Epithelial cell of esophagus (primary cell): ENCODE results near the gene KRT28.
"Not testable (repeated sequence)": the region's sequence is repeated elsewhere in the genome, so short reads cannot be mapped to it uniquely, and the experiment has no call there.

Experiments
- DNase-seq: peaks from one replicate; pipeline ENCODE4 v3.0.0; 2010; ENCODE audit warnings: low read depth
- H3K4me3 ChIP-seq: 2 replicates; pipeline ENCODE4 v1.5.1; 2011; ENCODE audit warnings: mild to moderate bottlenecking, low read length, control low read depth
- TF ChIP-seq, protein P1 (sequence below): IDR thresholded peaks from 2 replicates; pipeline ENCODE4 v1.5.1; 2011; ENCODE audit warnings: low read depth, mild to moderate bottlenecking, low read length, control low read depth, inconsistent platforms; ENCODE audit not compliant: insufficient read depth; ENCODE audit errors: missing control alignments

The KRT28 gene

DNA sequence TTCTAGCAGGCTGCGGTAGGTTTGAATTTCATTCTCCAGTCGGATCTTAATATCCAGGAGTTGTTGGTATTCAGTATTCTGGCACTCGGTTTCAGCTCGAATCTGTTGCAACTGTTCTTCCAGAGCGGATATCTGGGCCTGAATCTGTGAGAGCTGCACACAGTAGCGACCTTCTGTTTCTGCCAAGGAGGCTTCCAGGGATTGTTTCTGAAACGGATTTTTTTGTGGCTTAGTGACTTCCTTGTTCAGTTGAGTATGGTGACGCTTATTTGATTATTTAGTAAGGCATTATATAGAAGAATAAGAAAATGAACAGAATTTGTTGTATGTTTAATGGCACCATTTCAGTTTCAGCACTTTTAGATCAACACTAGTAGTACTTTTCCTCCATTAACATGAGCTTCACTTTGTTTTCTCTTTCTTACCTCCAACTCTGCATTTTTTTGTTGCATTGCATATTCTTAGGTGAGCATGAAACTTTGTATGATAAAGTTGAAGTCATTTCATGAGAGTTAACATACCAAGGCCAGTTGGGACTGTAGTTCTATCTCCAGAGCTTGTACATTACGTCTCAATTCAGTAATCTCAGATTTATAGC, 19.9 kb upstream of the KRT28 start:
- H3K4me3 ChIP-seq = peak overlapping the region; percentile 81
- TF ChIP-seq, protein P1, sequence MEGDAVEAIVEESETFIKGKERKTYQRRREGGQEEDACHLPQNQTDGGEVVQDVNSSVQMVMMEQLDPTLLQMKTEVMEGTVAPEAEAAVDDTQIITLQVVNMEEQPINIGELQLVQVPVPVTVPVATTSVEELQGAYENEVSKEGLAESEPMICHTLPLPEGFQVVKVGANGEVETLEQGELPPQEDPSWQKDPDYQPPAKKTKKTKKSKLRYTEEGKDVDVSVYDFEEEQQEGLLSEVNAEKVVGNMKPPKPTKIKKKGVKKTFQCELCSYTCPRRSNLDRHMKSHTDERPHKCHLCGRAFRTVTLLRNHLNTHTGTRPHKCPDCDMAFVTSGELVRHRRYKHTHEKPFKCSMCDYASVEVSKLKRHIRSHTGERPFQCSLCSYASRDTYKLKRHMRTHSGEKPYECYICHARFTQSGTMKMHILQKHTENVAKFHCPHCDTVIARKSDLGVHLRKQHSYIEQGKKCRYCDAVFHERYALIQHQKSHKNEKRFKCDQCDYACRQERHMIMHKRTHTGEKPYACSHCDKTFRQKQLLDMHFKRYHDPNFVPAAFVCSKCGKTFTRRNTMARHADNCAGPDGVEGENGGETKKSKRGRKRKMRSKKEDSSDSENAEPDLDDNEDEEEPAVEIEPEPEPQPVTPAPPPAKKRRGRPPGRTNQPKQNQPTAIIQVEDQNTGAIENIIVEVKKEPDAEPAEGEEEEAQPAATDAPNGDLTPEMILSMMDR = no peak
- no peak for DNase-seq

DNA sequence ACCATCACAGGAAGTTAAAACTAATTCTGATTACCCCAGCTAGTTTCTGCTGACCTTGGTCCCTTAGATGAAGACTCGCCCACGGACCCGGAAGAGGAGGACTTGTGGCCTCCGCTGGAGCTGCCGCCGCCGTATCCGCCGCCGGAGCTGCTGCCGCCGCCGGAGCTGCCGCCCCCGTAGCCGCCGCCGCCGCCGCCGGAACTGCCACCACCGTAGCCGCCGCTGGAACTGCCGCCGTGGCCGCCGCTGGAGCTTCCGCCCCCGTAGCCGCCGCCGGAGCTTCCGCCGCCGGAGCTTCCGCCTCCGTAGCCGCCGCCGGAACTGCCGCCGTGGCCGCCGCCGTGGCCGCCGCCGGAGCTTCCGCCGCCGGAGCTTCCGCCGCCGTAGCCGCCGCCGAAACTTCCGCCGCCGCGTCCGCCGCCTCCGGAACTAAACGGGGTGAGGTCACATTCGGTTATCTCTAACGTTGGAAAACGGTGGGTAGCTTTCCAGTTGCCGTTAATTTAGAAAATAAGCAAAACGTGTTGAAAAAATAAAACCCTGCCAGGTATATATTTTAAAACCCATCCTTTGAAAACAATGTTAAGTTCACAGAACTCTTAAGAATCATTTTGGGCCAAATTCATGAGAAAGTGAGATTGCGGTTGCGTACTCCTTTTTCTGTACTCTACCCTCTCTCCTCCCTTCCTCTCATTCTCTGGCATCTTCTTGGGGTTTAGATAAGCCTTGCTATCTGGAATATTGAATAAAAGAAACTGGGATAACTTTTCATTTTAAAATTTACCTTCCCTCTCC, 19.2 kb upstream of the KRT28 start:
- peak; percentile 85 for DNase-seq
- peak overlapping the region; percentile 81 for H3K4me3 ChIP-seq
- TF ChIP-seq, protein P1 = no peak

DNA sequence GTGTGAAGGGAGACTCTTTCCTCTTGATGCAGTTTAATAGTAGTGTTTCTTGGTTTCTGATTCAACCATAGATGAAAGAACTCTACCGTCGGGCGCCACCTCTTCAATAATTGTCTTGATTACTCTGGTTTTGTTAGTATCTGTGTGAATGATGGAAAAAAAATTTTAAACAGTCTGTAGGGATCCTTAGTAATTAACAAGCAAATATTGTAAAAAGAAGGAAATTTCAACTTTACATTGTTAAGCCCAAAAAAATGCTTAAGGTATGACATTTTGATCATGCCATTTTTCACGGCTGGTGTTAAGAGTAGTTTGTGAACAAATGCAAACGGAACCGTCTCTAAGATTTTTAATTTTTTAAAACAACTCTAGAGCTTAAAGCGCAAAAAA, 18.6 kb upstream of the KRT28 start:
- TF ChIP-seq, protein P1 = no peak
- peak overlapping the region; percentile 73 for H3K4me3 ChIP-seq
- DNase-seq = no peak

DNA sequence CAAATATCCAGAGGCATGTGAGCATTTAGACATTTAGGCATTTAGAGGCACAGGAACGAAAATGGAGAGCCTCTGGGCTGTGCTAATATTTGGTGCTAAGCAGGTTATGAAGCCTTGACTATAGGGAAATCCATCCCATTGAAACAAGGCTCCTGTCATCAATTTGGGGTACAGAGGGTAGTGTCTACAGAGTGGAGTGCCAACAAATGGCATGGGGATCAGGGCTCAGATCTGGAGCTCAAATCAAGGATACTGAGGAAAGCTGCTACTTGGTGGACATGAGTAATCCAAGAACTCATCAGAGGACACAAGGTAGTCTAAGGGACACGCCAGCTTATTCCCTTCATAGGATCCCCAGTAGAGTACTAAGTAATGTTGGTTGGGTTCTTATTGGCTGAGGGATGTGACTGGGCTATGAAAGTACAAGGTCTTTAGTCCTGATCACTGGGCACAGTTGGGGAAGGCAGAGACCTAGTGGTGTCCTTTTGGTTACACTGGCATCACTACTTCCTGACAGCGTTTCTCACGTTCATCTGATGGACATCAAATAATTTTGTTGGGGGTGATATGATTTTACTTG, 17.4 kb upstream of the KRT28 start:
- H3K4me3 ChIP-seq = no peak overlapping the region
- TF ChIP-seq, protein P1 = no peak
- no peak for DNase-seq

DNA sequence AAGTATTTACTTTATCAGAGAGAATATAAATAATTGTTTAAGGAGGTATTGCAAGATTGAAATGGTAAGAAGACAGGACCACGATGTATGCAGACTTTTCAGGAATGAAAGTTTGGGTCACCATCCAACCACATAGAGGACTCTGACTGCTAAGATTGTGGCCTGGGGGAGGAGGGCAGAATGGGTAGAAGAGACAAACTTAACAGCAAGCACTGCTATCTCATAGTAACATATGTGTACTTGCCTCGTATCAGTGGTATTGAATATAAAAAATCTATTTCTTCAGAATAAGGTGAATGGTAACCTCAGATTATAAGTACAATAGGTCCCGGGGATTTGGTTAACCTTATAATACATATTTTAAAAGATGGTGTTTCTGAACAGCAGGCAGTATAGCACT, 16.8 kb upstream of the KRT28 start:
- TF ChIP-seq, protein P1 = no peak
- no peak overlapping the region for H3K4me3 ChIP-seq
- no peak for DNase-seq

DNA sequence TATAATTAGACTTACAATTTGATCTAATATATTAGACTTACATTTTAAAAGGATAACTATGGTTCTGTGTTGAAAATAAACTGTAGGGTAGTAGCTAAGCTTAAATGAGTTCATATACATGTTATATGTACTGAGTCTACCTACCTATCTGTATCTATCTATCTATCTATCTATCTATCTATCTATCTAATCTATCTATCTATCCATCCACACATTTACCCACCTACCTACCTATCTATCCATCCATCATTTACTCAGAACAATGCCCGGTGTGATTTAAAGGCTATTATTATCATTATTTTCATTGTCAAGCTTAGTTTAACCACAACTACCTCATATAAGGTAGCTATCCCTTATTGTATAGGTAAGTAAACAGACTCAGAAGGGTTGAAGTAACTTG, 15.6 kb upstream of the KRT28 start:
- TF ChIP-seq, protein P1 = no peak
- no peak for DNase-seq
- H3K4me3 ChIP-seq = no peak overlapping the region

DNA sequence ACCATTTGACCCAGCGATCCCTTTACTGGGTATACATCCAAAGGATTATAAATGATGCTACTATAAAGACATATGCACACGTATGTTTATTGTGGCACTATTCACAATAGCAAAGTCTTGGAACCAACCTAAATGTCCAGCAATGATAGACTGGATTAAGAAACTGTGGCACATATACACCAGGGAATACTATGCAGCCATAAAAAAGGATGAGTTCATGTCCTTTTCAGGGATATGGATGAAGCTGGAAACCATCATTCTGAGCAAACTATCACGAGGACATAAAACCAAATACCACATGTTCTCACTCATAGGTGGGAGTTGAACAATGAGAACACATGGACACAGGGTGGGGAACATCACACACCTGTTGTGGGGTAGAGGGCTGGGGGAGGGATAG, 14.9 kb upstream of the KRT28 start:
- not testable (repeated sequence) for DNase-seq, H3K4me3 ChIP-seq
